Stimulated activated naive CD4-positive, alpha-beta T cell treated with Interleukin-2 at 50 U/mL for 16 hours (primary cell): ENCODE data around the gene PXDN.
"Not testable (repeated sequence)": the region's sequence is repeated elsewhere in the genome, so short reads cannot be mapped to it uniquely, and the experiment has no call there.

Source experiments
- DNase-seq: peaks from one replicate; lab custom pipeline; 2025; lab: John Stamatoyannopoulos, UW

Gene PXDN

DNA sequence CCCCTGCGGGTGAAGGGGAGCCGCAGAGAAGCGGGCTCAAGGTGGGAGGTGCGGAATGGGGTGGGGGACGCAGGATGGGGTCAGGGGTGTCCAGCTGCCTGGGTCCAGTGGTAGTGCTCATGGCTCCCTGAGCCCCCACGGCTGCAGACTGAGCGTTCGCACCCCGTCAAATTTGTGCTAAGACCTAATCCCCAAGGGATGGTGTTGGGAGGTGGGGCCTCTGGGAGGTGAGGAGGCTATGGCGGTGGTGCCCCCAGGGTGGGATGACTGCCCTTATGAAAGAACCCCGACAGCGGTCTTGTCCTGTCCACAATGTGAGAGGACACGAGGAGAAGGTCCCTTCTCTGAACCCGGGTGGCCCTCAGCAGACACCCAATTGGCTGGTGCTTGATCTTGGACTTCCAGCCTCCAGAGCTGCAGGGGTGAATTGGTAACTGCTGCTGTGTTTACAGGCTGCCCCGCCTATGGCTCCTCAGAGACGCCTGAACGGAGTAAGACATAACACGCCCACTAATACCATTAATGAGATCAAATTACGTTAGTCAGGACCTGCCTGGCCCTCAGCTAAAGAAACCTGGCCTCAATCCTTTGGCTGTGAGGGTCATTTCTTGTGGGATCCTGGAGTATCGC lies 42.6 kb downstream of the PXDN start:
- no peak for DNase-seq

GRCh38 chr2:1701020-1701419 lies 43.3 kb downstream of the PXDN start:
- DNase-seq, result no peak

GRCh38 chr2:1700427-1700826 lies 43.9 kb downstream of the PXDN start:
- DNase-seq, result not testable (repeated sequence)

DNA sequence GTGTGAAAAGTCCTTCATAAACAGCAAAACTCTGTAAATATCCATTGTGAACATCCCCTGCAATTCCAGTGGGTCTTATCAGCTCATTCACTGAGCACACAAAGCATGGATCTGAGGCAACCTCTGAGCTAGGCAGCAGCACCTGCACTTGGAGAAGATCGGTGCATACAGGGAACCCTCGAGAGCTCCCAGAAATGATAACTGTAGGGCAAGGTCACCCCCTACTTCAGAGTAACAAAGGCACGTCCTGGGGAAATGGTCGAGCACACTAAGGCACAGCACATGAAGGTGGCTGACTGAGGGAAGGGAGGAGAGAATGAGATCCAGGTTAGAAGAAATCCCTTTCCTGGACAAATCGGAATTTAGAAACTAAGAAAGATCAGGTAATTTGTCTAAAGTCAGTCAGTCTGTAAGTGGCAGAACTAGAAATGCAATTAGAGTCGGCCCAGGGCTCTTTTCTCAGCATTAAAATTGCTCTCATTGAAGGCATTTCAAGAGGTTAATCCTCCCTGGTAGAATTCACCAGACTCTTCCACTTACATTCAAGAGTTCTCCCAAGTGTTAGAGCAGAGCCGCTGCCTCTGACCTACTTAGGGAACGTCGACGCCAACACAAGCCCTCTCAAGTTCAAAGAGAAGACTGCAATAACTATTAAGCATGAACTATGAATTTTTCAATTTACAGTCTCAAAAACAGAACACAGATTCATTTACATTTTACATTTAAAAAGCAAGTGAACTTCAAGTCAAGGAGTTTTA lies 45.9 kb downstream of the PXDN start:
- no peak for DNase-seq

DNA sequence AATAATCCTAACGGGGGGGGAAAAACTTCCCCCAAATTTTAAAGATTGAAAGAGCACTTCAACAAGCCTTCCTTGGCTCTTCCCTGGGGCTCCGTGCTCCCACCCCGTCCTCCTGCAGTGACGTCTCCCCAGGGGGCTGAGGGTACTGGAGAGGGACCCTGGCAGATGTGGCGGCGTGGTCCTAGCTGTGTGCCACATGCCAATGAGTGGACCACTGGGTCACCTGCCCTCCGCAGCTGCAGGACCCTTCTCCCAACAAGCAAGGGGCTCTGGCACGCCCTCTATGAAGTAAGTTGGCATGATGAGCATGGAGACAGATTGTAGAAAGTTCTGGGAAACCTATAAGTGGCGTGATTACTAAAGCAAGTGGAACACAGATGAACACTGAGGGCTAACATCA lies 46.7 kb downstream of the PXDN start:
- DNase-seq, result no peak

DNA sequence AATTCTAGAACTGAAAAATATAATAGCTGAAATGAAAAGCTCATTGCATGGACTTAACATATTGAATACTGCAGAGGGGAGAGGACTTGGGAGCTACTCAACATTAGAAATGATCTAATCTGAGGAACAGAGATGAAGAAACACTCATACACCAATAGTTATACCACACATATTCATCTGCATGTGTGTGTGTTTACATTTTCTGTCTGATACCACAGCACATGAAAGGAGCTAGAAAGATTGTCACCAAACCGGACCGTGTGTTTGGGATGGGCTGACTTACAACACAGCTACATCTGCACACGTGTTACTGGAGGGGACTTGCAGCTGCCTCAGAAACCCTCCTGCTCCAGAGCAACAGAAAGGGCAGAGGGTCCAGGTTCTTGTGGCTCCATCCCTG lies 47.8 kb downstream of the PXDN start:
- no peak for DNase-seq

- no peak for DNase-seq
Measured at GRCh38 chr2:1694371-1695271, 49.7 kb downstream of the PXDN start.

DNA sequence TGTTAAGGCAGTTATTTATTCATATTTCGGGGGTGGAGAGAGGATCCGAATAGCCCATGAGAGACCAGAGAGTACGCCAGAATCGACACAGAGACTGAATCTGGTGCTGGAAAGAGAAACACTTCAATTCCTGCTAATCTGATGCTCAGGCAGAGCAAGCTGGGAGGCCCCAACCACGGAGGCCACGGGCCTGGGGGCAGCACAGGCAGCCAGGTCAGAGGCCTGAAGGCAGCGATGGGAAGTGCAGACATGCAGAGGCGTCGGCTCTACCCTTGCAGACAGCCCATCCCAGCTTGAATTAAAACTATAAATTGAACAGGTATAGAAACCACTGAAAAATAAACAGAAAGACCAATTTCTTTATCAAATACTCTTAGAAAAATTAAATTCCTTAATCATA lies 50.6 kb downstream of the PXDN start:
- no peak for DNase-seq

- DNase-seq, result no peak
Measured at GRCh38 chr2:1692342-1692741, 52.0 kb downstream of the PXDN start.

GRCh38 chr2:1691366-1691765 lies 52.9 kb downstream of the PXDN start:
- DNase-seq, result no peak

GRCh38 chr2:1690056-1690775 lies 54.1 kb downstream of the PXDN start:
- no peak for DNase-seq

GRCh38 chr2:1688859-1689258 lies 55.5 kb downstream of the PXDN start:
- no peak for DNase-seq

GRCh38 chr2:1688161-1688560 lies 56.2 kb downstream of the PXDN start:
- no peak for DNase-seq

DNA sequence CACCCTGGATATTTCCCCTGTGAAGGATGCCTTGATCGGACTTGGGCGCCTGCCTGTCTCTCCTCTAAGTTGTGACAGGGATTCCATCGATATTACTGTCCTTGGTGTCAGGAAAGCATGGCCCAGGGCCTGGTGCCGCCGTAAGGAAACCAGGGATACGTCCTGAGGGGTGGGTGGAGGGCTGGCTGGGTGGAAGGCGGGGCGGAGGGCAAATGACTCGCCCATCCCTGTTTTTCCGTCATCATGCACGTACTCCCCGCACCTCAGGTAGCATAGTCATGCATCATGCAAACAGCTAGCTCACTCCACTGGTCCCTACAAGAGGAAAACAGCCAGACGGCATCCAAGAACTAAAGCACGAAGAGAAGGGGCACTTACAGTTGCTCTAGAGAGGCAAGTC lies 57.1 kb downstream of the PXDN start:
- DNase-seq, result no peak

- DNase-seq, result no peak
Measured at GRCh38 chr2:1686784-1687105, 57.6 kb downstream of the PXDN start.

DNA sequence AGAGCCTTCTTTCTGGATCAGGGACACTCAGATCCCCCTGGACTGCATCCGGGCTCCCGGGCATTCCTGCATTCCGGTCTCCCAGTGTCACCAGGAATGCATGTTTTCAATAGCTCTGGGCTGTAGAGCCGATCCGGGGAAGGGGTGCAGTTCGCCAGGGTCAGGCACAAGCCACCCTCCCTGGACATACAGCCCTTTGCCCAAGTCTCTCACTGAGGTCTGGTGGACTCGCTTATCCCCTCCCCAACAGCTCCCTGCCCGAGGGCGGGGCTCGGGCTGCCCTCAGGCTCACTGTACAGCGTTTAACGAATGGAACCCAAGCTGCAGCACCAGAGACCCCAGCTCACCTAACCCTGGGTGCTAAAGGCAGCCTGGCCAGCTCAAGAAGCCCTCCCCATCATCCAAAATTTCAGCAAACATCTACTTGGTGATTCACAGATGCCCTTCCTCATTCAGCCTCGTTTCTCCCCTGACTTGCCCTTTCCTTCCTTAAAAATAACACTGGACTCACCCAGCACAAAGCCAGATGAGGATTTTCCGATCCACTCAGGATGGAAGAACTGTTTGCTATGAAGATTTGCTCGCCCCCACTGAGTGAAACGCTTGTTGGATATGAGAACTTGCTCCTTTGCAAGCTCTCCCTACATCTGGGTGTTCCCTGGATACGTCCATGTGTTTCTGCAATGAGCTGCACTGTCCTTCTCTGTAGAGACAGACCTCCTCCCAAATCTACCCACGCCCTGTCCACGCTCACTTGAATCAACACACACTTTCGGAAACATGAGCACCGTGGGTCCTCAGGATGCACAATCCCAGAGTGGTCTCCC lies 58.1 kb downstream of the PXDN start:
- DNase-seq, result no peak

GRCh38 chr2:1685078-1685956 lies 59.0 kb downstream of the PXDN start:
- no peak for DNase-seq

- no peak for DNase-seq
Measured at GRCh38 chr2:1683297-1683696, 61.0 kb downstream of the PXDN start.

DNA sequence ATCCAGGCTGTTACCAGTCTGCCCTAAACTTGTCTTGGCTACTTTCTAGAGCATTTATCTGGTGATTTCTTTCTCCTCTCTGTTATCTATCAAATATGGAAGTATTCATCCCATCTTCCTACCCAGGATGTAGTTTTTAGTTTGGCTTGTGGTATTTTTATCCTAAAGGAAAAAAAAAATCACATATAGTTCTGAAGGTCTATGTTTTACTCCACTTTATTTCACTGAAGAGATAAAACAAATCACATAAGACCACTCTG lies 62.2 kb downstream of the PXDN start:
- DNase-seq, result no peak

- no peak for DNase-seq
Measured at GRCh38 chr2:1681323-1682180, 62.8 kb downstream of the PXDN start.
